ENCODE results near the gene AMOTL1. TPM values are rescaled to one million over a fixed set of nuclear protein-coding genes. Genes with fewer than 3 reads are reported as not detected.

Gene AMOTL1
- polyA plus RNA-seq, 1 donor from 2014 or later: 10.7 TPM

- no peaks in the 10 kb centered on the region for H3K79me2 ChIP-seq (replicated peaks; ENCODE audit: insufficient read depth, low read length)
- H3K9me3 ChIP-seq (ENCODE audit: low read length): no peaks in the 10 kb centered on the region
- no peaks in the 10 kb centered on the region for H3K27me3 ChIP-seq (ENCODE audit: insufficient read depth, low read depth, low read length)
- H3K4me3 ChIP-seq (ENCODE audit: low read length): no peak overlapping the region
- no peak overlapping the region for H3K9ac ChIP-seq (ENCODE audit: low read length)
- no peak overlapping the region for H3K27ac ChIP-seq (ENCODE audit: low read length)
- no peak overlapping the region for H3K4me2 ChIP-seq (ENCODE audit: low read length)
- H3K9me2 ChIP-seq (ENCODE audit: insufficient read depth, low read length): no peaks in the 10 kb centered on the region
- no peaks in the 10 kb centered on the region for H3K36me3 ChIP-seq (ENCODE audit: insufficient read depth, low read length)
- no peak for TF ChIP-seq SMC3 (conservative IDR thresholded peaks at IDR 0.05; ENCODE audit: poor library complexity)
- no peak for TF ChIP-seq EZH2 (IDR thresholded peaks at IDR 0.05; ENCODE audit: borderline replicate concordance, insufficient read depth, low read length, poor library complexity, severe bottlenecking)
- no peak for TF ChIP-seq EP300 (conservative IDR thresholded peaks at IDR 0.05; ENCODE audit: poor library complexity, severe bottlenecking)
- no peak for TF ChIP-seq TAF1 (IDR thresholded peaks at IDR 0.05; ENCODE audit: low read depth)
- no peak for TF ChIP-seq CTCF (IDR thresholded peaks at IDR 0.05; ENCODE audit: poor library complexity, severe bottlenecking)
- TF ChIP-seq RAD21 (conservative IDR thresholded peaks at IDR 0.05): no peak
- no peak for TF ChIP-seq POLR2AphosphoS5 (IDR thresholded peaks at IDR 0.05)
- TF ChIP-seq REST (IDR thresholded peaks at IDR 0.05; ENCODE audit: borderline replicate concordance): no peak
- no peak for TF ChIP-seq MXI1 (conservative IDR thresholded peaks at IDR 0.05; ENCODE audit: poor library complexity, severe bottlenecking)
- H3F3A ChIP-seq (ENCODE audit: insufficient read depth, low read length, poor library complexity, severe bottlenecking): no peaks in the 10 kb centered on the region
- no peak overlapping the region for H2AFZ ChIP-seq (ENCODE audit: low read depth, low read length)
- H4K20me1 ChIP-seq (ENCODE audit: insufficient read depth): no peaks in the 10 kb centered on the region
Observed at GRCh38 chr11:94725097-94725496, 43.1 kb upstream of the AMOTL1 start.

- Histone ChIP-seq H3K9me2 (ENCODE audit: insufficient read depth, low read length) (no peaks in the 10 kb centered on the region), H4K20me1 (ENCODE audit: insufficient read depth) (no peaks in the 10 kb centered on the region), H3K36me3 (ENCODE audit: insufficient read depth, low read length) (no peaks in the 10 kb centered on the region), H2AFZ (ENCODE audit: low read depth, low read length) (no peak overlapping the region), H3F3A (ENCODE audit: insufficient read depth, low read length, poor library complexity, severe bottlenecking) (no peaks in the 10 kb centered on the region), H3K9me3 (ENCODE audit: low read length) (no peaks in the 10 kb centered on the region), H3K27ac (ENCODE audit: low read length) (no peak overlapping the region), H3K27me3 (ENCODE audit: insufficient read depth, low read depth, low read length) (no peaks in the 10 kb centered on the region), H3K4me3 (ENCODE audit: low read length) (no peak overlapping the region), H3K4me2 (ENCODE audit: low read length) (no peak overlapping the region), H3K9ac (ENCODE audit: low read length) (no peak overlapping the region), H3K79me2 (replicated peaks; ENCODE audit: insufficient read depth, low read length) (no peaks in the 10 kb centered on the region)
- TF ChIP-seq SMC3 (conservative IDR thresholded peaks at IDR 0.05; ENCODE audit: poor library complexity) (no peak), MXI1 (conservative IDR thresholded peaks at IDR 0.05; ENCODE audit: poor library complexity, severe bottlenecking) (no peak), REST (IDR thresholded peaks at IDR 0.05; ENCODE audit: borderline replicate concordance) (no peak), CTCF (IDR thresholded peaks at IDR 0.05; ENCODE audit: poor library complexity, severe bottlenecking) (no peak), TAF1 (IDR thresholded peaks at IDR 0.05; ENCODE audit: low read depth) (no peak), EZH2 (IDR thresholded peaks at IDR 0.05; ENCODE audit: borderline replicate concordance, insufficient read depth, low read length, poor library complexity, severe bottlenecking) (no peak), RAD21 (conservative IDR thresholded peaks at IDR 0.05) (no peak), EP300 (conservative IDR thresholded peaks at IDR 0.05; ENCODE audit: poor library complexity, severe bottlenecking) (no peak), POLR2AphosphoS5 (IDR thresholded peaks at IDR 0.05) (no peak)
Observed at GRCh38 chr11:94727819-94728218, 40.3 kb upstream of the AMOTL1 start.
